Subcutaneous adipose tissue (tissue), 4 donors: Measurements from ENCODE around the gene PDIA4. TPM values are rescaled to one million over a fixed set of nuclear protein-coding genes. Genes with fewer than 3 reads are reported as not detected.

Experiments used
- total RNA-seq, 4 donors: library from RNA; depleted of rRNA; stranded (reverse); fragments of >200 nt; gene quantifications; one replicate each; pipeline ENCODE4 v1.1.0, GENCODE V29; 2016
- TF ChIP-seq, protein P1 (sequence below): fragments of 450-650 bp; IDR thresholded peaks from one replicate; pipeline ENCODE4 v1.5.1; 2016; ENCODE audit warnings: low read depth, mild to moderate bottlenecking, control low read depth, antibody characterized with exemption, moderate library complexity

The PDIA4 gene
- total RNA-seq, 4 donors from 2014 or later: 27.9 to 72.4 (median 56.3) TPM

GRCh38 chr7:149027055-149027454 lies 1.2 kb downstream of the PDIA4 start:
- TF ChIP-seq, protein P1, sequence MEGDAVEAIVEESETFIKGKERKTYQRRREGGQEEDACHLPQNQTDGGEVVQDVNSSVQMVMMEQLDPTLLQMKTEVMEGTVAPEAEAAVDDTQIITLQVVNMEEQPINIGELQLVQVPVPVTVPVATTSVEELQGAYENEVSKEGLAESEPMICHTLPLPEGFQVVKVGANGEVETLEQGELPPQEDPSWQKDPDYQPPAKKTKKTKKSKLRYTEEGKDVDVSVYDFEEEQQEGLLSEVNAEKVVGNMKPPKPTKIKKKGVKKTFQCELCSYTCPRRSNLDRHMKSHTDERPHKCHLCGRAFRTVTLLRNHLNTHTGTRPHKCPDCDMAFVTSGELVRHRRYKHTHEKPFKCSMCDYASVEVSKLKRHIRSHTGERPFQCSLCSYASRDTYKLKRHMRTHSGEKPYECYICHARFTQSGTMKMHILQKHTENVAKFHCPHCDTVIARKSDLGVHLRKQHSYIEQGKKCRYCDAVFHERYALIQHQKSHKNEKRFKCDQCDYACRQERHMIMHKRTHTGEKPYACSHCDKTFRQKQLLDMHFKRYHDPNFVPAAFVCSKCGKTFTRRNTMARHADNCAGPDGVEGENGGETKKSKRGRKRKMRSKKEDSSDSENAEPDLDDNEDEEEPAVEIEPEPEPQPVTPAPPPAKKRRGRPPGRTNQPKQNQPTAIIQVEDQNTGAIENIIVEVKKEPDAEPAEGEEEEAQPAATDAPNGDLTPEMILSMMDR: no peak

GRCh38 chr7:149023662-149024061 lies 4.6 kb downstream of the PDIA4 start:
- TF ChIP-seq, protein P1: no peak

GRCh38 chr7:149022756-149023360 lies 5.4 kb downstream of the PDIA4 start:
- TF ChIP-seq, protein P1: no peak

GRCh38 chr7:149021725-149022062 lies 6.6 kb downstream of the PDIA4 start:
- TF ChIP-seq, protein P1: no peak

GRCh38 chr7:149020483-149020882 lies 7.8 kb downstream of the PDIA4 start:
- TF ChIP-seq, protein P1: no peak

DNA sequence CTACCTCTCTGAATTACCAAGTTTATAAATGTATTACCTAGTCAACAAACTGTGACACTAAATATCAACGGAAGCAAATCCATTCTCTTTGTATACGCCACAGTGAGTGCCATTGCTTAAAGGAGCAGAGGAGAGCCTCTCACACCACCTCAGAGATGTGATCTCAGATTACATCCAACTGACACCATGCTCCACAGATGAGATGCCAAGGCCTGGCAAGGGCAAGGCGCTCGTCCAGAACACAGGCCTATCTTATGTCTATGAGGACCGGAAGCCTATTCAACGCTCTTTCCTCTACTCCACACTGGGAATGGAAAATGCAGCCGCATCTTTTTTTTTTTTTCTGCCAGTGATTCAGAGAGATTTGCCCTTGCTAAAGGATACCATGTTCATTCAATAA lies 11.4 kb downstream of the PDIA4 start:
- TF ChIP-seq, protein P1: no peak

- TF ChIP-seq, protein P1: no peak
Measured at GRCh38 chr7:149014309-149014708, 14.0 kb downstream of the PDIA4 start.
